CD4-positive, alpha-beta memory T cell (primary cell): ENCODE results near the gene MDP1. TPM values are rescaled to one million over a fixed set of nuclear protein-coding genes. Genes with fewer than 3 reads are reported as not detected.
A peak's percentile ranks its signal among the peaks of the same experiment; 100 is the strongest.

Experiments used
- CTCF ChIA-PET: fragments of 350-600 bp; sonication (Branson Sonifier 250); formaldehyde crosslinking; loops from one replicate; lab custom pipeline; 2021; ENCODE audit warnings: inconsistent platforms; ENCODE audit not compliant: partially characterized antibody; lab: Charles Lee
- POLR2A ChIA-PET: fragments of 350-600 bp; sonication (Branson Sonifier 250); formaldehyde crosslinking; loops from one replicate; lab custom pipeline; 2021; ENCODE audit not compliant: partially characterized antibody; lab: Charles Lee
- DNase-seq, 5 donors: peaks; one replicate each; pipeline versions ENCODE4 v3.0.0 to v3.0.0-alpha.2; 2020 to 2022; ENCODE audit warnings: mixed read lengths in 1 of 5
- H3K27ac ChIP-seq: one replicate; pipeline ENCODE4 v1.7.0; 2013; ENCODE audit warnings: low read depth, low read length
- H3K27me3 ChIP-seq: 2 replicates; pipeline ENCODE4 v1.7.0; 2013; ENCODE audit warnings: mild to moderate bottlenecking, low read length, moderate library complexity; ENCODE audit not compliant: insufficient read depth
- H3K36me3 ChIP-seq: 2 replicates; pipeline ENCODE4 v1.7.0; 2013; ENCODE audit warnings: mild to moderate bottlenecking, low read length, moderate library complexity; ENCODE audit not compliant: insufficient read depth
- H3K4me1 ChIP-seq: 2 replicates; pipeline ENCODE4 v1.7.0; 2013; ENCODE audit warnings: mild to moderate bottlenecking, low read length, moderate library complexity; ENCODE audit not compliant: insufficient read depth
- H3K4me3 ChIP-seq, 2 donors: one replicate each; pipeline ENCODE4 v1.7.0; 2013; ENCODE audit warnings: low read length in 2 of 2, mild to moderate bottlenecking in 1 of 2
- H3K9me3 ChIP-seq, 2 donors: one replicate each; pipeline ENCODE4 v1.7.0; 2013; ENCODE audit warnings: low read length in 2 of 2, control low read depth in 1 of 2; ENCODE audit not compliant: control insufficient read depth in 1 of 2
- H3K27ac Mint-ChIP-seq, 7 donors: one replicate each; pipeline ENCODE4 v1.8.0; 2020 to 2021; ENCODE audit warnings: mixed read lengths in 7 of 7, mild to moderate bottlenecking in 6 of 7, inconsistent platforms in 3 of 7, moderate library complexity in 3 of 7
- H3K27me3 Mint-ChIP-seq, 2 donors: one replicate each; pipeline ENCODE4 v1.8.0; 2020 to 2021; ENCODE audit warnings: mixed read lengths in 2 of 2
- H3K36me3 Mint-ChIP-seq, 2 donors: one replicate each; pipeline ENCODE4 v1.8.0; 2020 to 2021; ENCODE audit warnings: mixed read lengths in 2 of 2, inconsistent platforms in 1 of 2, mild to moderate bottlenecking in 1 of 2
- H3K4me1 Mint-ChIP-seq, 4 donors: one replicate each; pipeline ENCODE4 v1.8.0; 2020 to 2021; ENCODE audit warnings: mixed read lengths in 4 of 4, mild to moderate bottlenecking in 1 of 4
- H3K4me3 Mint-ChIP-seq, 8 donors: one replicate each; pipeline ENCODE4 v1.8.0; 2020 to 2021; ENCODE audit warnings: mixed read lengths in 8 of 8, mild to moderate bottlenecking in 7 of 8, moderate library complexity in 6 of 8, inconsistent platforms in 3 of 8
- H3K9me3 Mint-ChIP-seq, 8 donors: one replicate each; pipeline ENCODE4 v1.8.0; 2020 to 2021; ENCODE audit warnings: mixed read lengths in 8 of 8, mild to moderate bottlenecking in 5 of 8, inconsistent platforms in 3 of 8, moderate library complexity in 1 of 8
- intact Hi-C: fragments of 100-400 bp; cut with micrococcal nuclease; formaldehyde crosslinking; loops from one replicate; pipeline ENCODE4 v1.15.1; 2023
- polyA plus RNA-seq, 2 donors: library from polyadenylated mRNA; unstranded; fragments of 300-500 nt; fragmentation: Illumina TruSeq; gene quantifications; one replicate each; pipeline ENCODE4 v1.2.3, GENCODE V29; 2021
- total RNA-seq, 2 experiments: library from RNA; stranded (reverse); gene quantifications; one replicate each; pipeline ENCODE4 v1.2.3, GENCODE V29; 2021

MDP1 gene
- total and polyA plus RNA-seq, 4 experiments from 2014 or later: 12.5 to 28.1 (median 21.3) TPM

GRCh38 chr14:24172871-24173281, 43.0 kb downstream of the MDP1 start:
- no peak for DNase-seq
- no peak overlapping the region for H3K27ac ChIP-seq
- no peaks in the 10 kb centered on the region for H3K27me3 ChIP-seq
- Mint-ChIP-seq H3K27ac (peak overlapping the region; percentile 29 to 77 (median 54)), H3K27me3 (no peaks in the 10 kb centered on the region), H3K4me3 (peak overlapping the region in 3 of 8 donors; percentile 10 to 36 (median 26)), H3K4me1 (peaks cover 18 to 50% (median 30%) of the 10 kb centered on the region in 4 donors), H3K36me3 (peaks cover 7 to 54% of the 10 kb centered on the region in 2 donors), H3K9me3 (no peaks in the 10 kb centered on the region)
- H3K9me3 ChIP-seq: no peaks in the 10 kb centered on the region
- H3K4me3 ChIP-seq: no peak overlapping the region
- POLR2A ChIA-PET: interaction anchor here (0.8 to 2.3 kb wide), 3 partner anchors 11 to 41 kb away, joined by 3 to 14 read pairs (median 5); partner anchors contain the start of genes CHMP4A and TM9SF1
- CTCF ChIA-PET: interaction anchor here (5.3 kb wide), 1 partner anchor 12 kb away, joined by 31 read pairs; the partner anchor contains the start of gene IRF9
- peaks cover 18% of the 10 kb centered on the region for H3K4me1 ChIP-seq
- intact Hi-C loops: no loop called here
- H3K36me3 ChIP-seq: peaks cover 11% of the 10 kb centered on the region

GRCh38 chr14:24172261-24172860, 43.5 kb downstream of the MDP1 start:
- Histone ChIP-seq H3K27ac (peak overlapping the region; percentile 42), H3K36me3 (peaks cover 11% of the 10 kb centered on the region), H3K9me3 (no peaks in the 10 kb centered on the region), H3K4me1 (peaks cover 21% of the 10 kb centered on the region), H3K27me3 (no peaks in the 10 kb centered on the region), H3K4me3 (no peak overlapping the region)
- intact Hi-C loops: no loop called here
- no peak for DNase-seq
- Mint-ChIP-seq H3K4me1 (peaks cover 18 to 54% (median 34%) of the 10 kb centered on the region in 4 donors), H3K4me3 (peak overlapping the region; percentile 48 to 91 (median 84)), H3K36me3 (peaks cover 11 to 54% of the 10 kb centered on the region in 2 donors), H3K9me3 (no peaks in the 10 kb centered on the region), H3K27ac (peak overlapping the region in 5 of 7 donors; percentile 42 to 88 (median 63)), H3K27me3 (no peaks in the 10 kb centered on the region)
- CTCF ChIA-PET: interaction anchor here (5.3 kb wide), 1 partner anchor 11 kb away, joined by 31 read pairs; the partner anchor contains the start of gene IRF9
- POLR2A ChIA-PET: interaction anchor here (0.6 to 2.3 kb wide), 4 partner anchors 15 to 41 kb away, joined by 3 to 14 read pairs (median 5); partner anchors contain the start of genes CHMP4A, RNF31 and TM9SF1

GRCh38 chr14:24171422-24172260, 44.2 kb downstream of the MDP1 start, which contains the start of gene REC8:
TSS of gene REC8 (plus strand) at chr14:24172080. CDS start at chr14:24172553, 473 bp downstream.
- ChIA-PET CTCF (interaction anchor here (0.7 to 5.3 kb wide), 2 partner anchors 7 to 10 kb away, joined by 4 to 31 read pairs; partner anchors contain the start of gene IRF9), POLR2A (interaction anchor here (0.6 to 2.3 kb wide), 9 partner anchors 10 to 112 kb away, joined by 3 to 23 read pairs (median 3); partner anchors contain the start of genes CHMP4A, DCAF11, IRF9 and NRL)
- H3K36me3 Mint-ChIP-seq: peaks cover 16 to 54% of the 10 kb centered on the region in 2 donors
- Histone ChIP-seq H3K9me3 (no peaks in the 10 kb centered on the region), H3K36me3 (peaks cover 12% of the 10 kb centered on the region), H3K4me1 (peaks cover 22% of the 10 kb centered on the region), H3K27ac (peak within 1 kb of the TSS; percentile 42), H3K27me3 (no peaks in the 10 kb centered on the region), H3K4me3 (peak within 1 kb of the TSS in 1 of 2 donors; percentile 26)
- H3K27ac Mint-ChIP-seq: peak within 1 kb of the TSS; percentile 63 to 88 (median 85)
- peak; percentile 66 to 84 (median 73) for DNase-seq
- H3K27me3 Mint-ChIP-seq: no peaks in the 10 kb centered on the region
- intact Hi-C loops: loop anchor here (1.0 kb wide), 2 partner anchors 10 to 17 kb away; partner anchors contain the start of genes IPO4 and IRF9
- H3K9me3 Mint-ChIP-seq: no peaks in the 10 kb centered on the region
- peak within 1 kb of the TSS; percentile 82 to 91 (median 87) for H3K4me3 Mint-ChIP-seq
- peaks cover 20 to 56% (median 35%) of the 10 kb centered on the region in 4 donors for H3K4me1 Mint-ChIP-seq

- no peaks in the 10 kb centered on the region for H3K9me3 Mint-ChIP-seq
- intact Hi-C loops: no loop called here
- ChIA-PET POLR2A (interaction anchor here (1.1 kb wide), 1 partner anchor 11 kb away, joined by 3 read pairs; no protein-coding TSS in a partner anchor), CTCF (no interaction called here)
- peaks cover 50% of the 10 kb centered on the region for H3K36me3 ChIP-seq
- no peak overlapping the region for H3K4me3 ChIP-seq
- peak overlapping the region in 3 of 7 donors; percentile 24 to 50 (median 38) for H3K27ac Mint-ChIP-seq
- DNase-seq: no peak
- H3K9me3 ChIP-seq: no peaks in the 10 kb centered on the region
- peaks cover 30 to 68% (median 48%) of the 10 kb centered on the region in 4 donors for H3K4me1 Mint-ChIP-seq
- H3K27me3 Mint-ChIP-seq: no peaks in the 10 kb centered on the region
- H3K27ac ChIP-seq: no peak overlapping the region
- no peaks in the 10 kb centered on the region for H3K27me3 ChIP-seq
- H3K4me3 Mint-ChIP-seq: no peak overlapping the region
- H3K36me3 Mint-ChIP-seq: peaks cover 48 to 64% of the 10 kb centered on the region in 2 donors
- peaks cover 52% of the 10 kb centered on the region for H3K4me1 ChIP-seq
Measured at GRCh38 chr14:24167469-24168114, 48.3 kb downstream of the MDP1 start.

- Mint-ChIP-seq H3K4me3 (no peak overlapping the region), H3K9me3 (no peaks in the 10 kb centered on the region), H3K27ac (peak overlapping the region in 3 of 7 donors; percentile 4 to 97 (median 51)), H3K27me3 (no peaks in the 10 kb centered on the region), H3K36me3 (peaks cover 58 to 76% of the 10 kb centered on the region in 2 donors), H3K4me1 (peaks cover 37 to 70% (median 53%) of the 10 kb centered on the region in 4 donors)
- intact Hi-C loops: no loop called here
- ChIA-PET CTCF (interaction anchor here (1.0 to 1.7 kb wide), 3 partner anchors 10 to 57 kb away, joined by 4 to 5 read pairs (median 4); no protein-coding TSS in a partner anchor), POLR2A (interaction anchor here (0.6 to 6.8 kb wide), 4 partner anchors 21 to 51 kb away, joined by 3 to 75 read pairs (median 4); partner anchors contain the start of genes IPO4 and TSSK4)
- no peak overlapping the region for H3K27ac ChIP-seq
- H3K36me3 ChIP-seq: peaks cover 50% of the 10 kb centered on the region
- H3K4me3 ChIP-seq: no peak overlapping the region
- H3K4me1 ChIP-seq: peaks cover 51% of the 10 kb centered on the region
- no peaks in the 10 kb centered on the region for H3K27me3 ChIP-seq
- H3K9me3 ChIP-seq: no peaks in the 10 kb centered on the region
- no peak for DNase-seq
Measured at GRCh38 chr14:24165785-24166184, 50.1 kb downstream of the MDP1 start.

- no peaks in the 10 kb centered on the region for H3K9me3 Mint-ChIP-seq
- H3K9me3 ChIP-seq: no peaks in the 10 kb centered on the region
- ChIA-PET POLR2A (interaction anchor here (1.2 to 6.8 kb wide), 7 partner anchors 10 to 50 kb away, joined by 3 to 75 read pairs (median 5); partner anchors contain the start of genes DCAF11, IPO4, NRL and PSME2), CTCF (interaction anchor here (1.0 to 1.7 kb wide), 3 partner anchors 9 to 56 kb away, joined by 4 to 5 read pairs (median 4); no protein-coding TSS in a partner anchor)
- H3K36me3 ChIP-seq: peaks cover 58% of the 10 kb centered on the region
- no peak overlapping the region for H3K27ac ChIP-seq
- H3K4me3 Mint-ChIP-seq: peak overlapping the region in 3 of 8 donors; percentile 51 to 73 (median 65)
- H3K4me1 Mint-ChIP-seq: peaks cover 39 to 74% (median 57%) of the 10 kb centered on the region in 4 donors
- H3K27me3 Mint-ChIP-seq: no peaks in the 10 kb centered on the region
- no peak overlapping the region for H3K4me3 ChIP-seq
- DNase-seq: no peak
- no peaks in the 10 kb centered on the region for H3K27me3 ChIP-seq
- intact Hi-C loops: no loop called here
- peaks cover 53% of the 10 kb centered on the region for H3K4me1 ChIP-seq
- peak overlapping the region in 4 of 7 donors; percentile 42 to 97 (median 72) for H3K27ac Mint-ChIP-seq
- H3K36me3 Mint-ChIP-seq: peaks cover 61 to 81% of the 10 kb centered on the region in 2 donors
Measured at GRCh38 chr14:24164518-24164991, 51.3 kb downstream of the MDP1 start.
